GM12873 (cell line): ENCODE data around the gene BMP7.

Experiments
- TF ChIP-seq, protein P1 (sequence below): IDR thresholded peaks from 2 replicates; pipeline ENCODE4 v1.5.1; 2012; ENCODE audit warnings: low read depth, mild to moderate bottlenecking, moderate library complexity, low read length, control low read depth; ENCODE audit not compliant: insufficient read depth; ENCODE audit errors: missing control alignments

BMP7 gene

DNA sequence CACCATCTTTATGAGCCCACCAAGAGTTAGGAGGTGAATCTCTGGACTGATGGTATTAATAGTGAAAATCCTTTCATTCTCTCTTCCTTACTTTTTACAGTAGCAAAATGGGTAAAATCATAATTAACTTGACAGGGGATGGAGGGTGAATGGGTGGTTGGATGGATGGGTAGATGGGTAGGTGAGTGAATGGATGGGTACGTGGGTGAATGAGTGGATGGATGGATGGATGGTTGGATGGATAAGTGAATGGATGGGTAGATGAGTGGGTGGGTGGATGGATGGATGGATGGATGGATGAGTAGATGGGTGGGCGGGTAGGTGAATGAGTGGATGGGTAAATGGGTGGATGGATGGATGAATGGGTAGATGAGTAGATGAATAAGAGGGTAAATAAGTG lies 63.2 kb downstream of the BMP7 start:
- TF ChIP-seq, protein P1, sequence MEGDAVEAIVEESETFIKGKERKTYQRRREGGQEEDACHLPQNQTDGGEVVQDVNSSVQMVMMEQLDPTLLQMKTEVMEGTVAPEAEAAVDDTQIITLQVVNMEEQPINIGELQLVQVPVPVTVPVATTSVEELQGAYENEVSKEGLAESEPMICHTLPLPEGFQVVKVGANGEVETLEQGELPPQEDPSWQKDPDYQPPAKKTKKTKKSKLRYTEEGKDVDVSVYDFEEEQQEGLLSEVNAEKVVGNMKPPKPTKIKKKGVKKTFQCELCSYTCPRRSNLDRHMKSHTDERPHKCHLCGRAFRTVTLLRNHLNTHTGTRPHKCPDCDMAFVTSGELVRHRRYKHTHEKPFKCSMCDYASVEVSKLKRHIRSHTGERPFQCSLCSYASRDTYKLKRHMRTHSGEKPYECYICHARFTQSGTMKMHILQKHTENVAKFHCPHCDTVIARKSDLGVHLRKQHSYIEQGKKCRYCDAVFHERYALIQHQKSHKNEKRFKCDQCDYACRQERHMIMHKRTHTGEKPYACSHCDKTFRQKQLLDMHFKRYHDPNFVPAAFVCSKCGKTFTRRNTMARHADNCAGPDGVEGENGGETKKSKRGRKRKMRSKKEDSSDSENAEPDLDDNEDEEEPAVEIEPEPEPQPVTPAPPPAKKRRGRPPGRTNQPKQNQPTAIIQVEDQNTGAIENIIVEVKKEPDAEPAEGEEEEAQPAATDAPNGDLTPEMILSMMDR: no peak

DNA sequence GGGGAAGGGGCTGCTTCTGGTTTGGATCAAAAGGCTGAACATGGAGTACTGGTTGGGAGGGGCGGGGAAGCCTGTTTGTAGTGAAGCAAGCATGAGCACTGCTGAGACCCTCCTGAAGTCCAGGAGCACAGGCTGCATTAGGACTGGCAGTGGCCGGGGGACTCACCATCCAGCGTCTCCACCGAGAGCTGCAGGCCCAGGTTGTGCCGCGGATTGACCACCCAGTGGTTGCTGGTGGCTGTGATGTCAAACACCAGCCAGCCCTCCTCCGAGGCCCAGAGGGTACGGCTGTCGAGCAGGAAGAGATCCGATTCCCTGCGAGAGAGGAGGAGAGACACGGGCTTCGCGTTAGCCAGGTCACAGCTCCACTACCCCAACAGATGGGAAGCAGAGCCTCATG lies 64.1 kb downstream of the BMP7 start:
- TF ChIP-seq, protein P1: no peak

DNA sequence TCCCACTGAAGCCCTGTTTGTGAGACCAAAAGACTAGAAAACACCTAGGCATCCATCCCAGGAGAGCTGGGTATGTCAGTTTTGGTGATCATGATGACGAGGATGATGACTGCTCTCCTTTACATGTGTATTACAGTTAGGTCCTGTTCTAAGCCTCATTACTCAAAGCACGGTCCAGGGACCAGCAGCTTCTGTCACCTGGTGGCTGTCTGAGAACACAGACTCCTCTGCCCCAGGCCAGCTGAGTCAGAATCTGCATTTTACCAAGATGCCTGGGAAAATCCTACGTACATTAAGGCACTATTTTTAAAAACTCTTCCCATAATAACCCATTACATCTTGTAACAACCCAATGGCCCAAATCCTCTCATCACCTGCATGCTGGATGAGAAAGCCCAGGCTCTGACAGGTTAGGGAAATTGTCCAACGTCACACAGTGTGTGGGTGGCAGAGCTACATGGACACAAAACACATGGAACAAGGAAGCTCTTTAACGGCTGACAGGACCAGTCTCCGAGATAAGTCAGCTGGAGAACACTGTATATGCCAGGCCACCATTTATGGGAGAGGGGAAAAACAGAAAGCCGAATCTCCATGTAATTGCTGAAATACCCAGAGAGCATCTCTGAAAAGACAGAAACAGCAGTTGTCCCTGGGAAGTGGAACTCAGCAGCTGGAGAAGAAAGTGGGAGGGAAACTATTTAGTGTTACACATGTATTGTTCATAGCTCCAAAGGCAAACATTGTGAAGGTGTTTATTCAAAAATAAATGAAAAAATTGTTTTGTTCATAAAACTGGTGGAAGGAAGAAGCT lies 65.4 kb downstream of the BMP7 start:
- TF ChIP-seq, protein P1: no peak

DNA sequence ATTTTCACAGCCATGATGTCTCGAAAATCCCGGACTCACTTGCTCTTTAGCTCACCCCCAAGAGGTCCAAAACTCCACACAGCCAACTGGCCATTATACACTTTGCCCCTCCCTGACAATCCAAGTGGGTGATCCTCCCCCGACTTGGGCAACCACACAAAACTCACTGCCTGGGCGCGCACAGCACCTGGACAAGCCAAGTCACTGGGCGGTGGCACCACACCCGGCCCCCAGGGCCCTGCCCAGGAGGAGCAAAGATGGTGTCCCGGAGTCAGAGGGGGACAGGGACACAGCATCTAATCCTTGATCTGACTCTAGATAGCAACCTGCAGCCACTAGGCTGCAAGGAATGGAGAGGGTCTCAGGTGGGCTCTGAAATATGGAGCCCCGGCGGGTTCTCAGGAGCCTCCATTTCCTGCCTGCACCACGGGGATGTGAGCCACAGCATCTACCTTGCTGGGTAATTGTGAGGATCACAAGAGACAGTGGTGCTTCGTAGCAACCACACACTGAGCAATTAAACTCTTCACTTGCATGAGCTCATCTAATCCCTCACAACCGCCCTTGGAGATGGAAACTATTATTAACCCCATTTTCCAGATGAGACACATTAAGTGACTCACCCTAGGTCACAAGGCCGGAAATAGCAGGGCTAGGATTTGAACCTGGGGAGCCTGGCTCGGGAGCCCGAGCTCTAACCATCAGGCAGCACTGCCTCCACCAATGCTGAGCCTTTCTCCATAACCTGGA lies 66.6 kb downstream of the BMP7 start:
- TF ChIP-seq, protein P1: no peak

DNA sequence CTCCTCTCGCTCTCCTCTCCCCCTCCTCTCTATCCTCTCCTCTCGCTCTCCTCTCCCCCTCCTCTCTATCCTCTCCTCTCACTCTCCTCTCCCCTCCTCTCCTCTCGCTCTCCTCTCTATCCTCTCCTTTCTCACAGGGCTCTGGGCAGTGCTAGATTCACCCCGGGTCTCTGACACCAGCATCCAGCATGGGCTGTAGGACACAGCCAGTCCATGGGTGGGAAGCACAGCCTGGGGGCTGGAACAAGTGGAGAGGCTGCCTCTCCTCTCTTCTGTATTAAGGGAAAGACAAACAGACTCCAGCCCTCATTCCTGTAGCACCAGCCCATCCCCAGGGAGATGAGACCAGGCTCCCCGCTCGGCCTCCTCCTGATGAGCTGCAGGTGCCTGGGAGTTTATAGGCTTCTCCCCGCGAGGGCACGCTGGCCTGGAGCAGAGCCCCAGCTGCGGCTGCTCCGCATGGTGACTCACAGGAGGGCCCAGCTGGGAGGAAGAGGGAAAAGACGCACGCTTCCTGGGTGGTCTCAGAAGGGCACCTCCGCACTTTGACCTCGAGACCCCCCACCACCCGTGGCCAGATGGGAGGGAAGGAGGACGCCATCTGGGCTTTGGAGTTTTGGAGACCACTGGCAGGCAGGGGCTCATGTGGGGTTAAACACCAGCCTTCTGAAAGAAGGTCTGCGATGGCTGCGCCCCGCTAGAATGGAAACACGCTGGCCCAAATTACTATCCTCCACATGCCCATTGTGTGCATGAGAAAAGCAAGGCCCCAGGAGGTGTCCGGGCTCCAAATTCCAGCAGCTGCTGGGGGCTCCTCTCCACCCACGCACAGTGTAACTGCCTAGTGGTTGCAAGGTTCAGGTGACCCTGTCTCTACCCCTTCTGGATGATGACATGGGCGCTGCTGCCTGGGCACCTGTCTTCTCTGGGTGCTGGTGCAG lies 68.0 kb downstream of the BMP7 start:
- TF ChIP-seq, protein P1: no peak

DNA sequence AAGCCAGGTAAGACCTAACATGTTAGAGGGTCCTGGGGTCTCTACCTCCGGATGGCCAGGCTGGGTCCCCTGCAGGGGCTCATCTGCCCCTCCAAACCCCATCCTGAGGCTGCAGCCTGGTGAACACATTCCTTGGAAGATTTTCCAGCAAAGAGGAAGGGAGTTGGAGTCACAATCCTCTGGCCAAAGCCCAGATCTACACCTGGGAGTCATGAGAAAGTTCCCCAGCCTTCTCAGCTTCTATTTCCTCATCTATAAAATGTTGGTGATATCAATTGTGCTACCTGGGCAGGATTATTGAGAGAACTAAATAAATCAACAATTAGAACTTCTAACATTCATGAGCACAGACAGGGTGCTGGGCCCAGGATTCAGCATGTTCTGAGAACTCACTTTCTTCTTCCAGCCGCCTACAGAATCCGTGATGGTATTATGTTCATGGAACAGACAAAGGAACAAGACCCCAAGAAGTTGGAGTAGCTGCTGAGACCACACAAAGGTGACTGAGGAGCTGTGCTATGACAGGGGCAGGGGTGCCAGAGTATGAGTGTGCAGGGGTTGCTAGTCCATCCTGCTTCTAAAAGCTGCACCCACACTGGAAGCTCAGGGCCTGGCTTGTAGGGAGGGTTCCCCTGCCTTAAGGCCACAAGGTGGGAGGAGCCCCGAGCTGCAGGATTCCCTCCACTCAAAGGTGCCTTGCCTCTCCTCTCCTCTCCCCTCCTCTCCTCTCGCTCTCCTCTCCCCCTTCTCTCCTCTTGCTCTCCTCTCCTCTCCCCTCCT lies 68.9 kb downstream of the BMP7 start:
- TF ChIP-seq, protein P1: no peak
